Liver (tissue), 9 donors: ENCODE results near the gene ZC3H12D. TPM values are rescaled to one million over a fixed set of nuclear protein-coding genes. Genes with fewer than 3 reads are reported as not detected.

Experiments used
- DNase-seq: peaks from one replicate; pipeline ENCODE4 v3.0.0-alpha.2; 2017; ENCODE audit warnings: low spot score
- H3K27ac ChIP-seq, 2 donors: one replicate each; pipeline ENCODE4 v1.7.0; 2013; ENCODE audit warnings: inconsistent platforms in 2 of 2, low read length in 2 of 2, control low read depth in 1 of 2, low read depth in 1 of 2, mild to moderate bottlenecking in 1 of 2
- H3K27me3 ChIP-seq, 4 donors: one replicate each; pipeline versions ENCODE4 v1.6.1 to v1.7.0; 2013; ENCODE audit warnings: low read length in 3 of 4, inconsistent platforms in 1 of 4, mild to moderate bottlenecking in 1 of 4, moderate library complexity in 1 of 4; ENCODE audit not compliant: control insufficient read depth in 4 of 4, insufficient read depth in 4 of 4
- H3K36me3 ChIP-seq, 4 donors: one replicate each; pipeline versions ENCODE4 v1.6.1 to v1.7.0; 2013; ENCODE audit warnings: low read length in 3 of 4, mild to moderate bottlenecking in 3 of 4, low read depth in 1 of 4, moderate library complexity in 1 of 4; ENCODE audit not compliant: control insufficient read depth in 4 of 4, insufficient read depth in 3 of 4
- H3K4me1 ChIP-seq, 4 donors: one replicate each; pipeline versions ENCODE4 v1.6.1 to v1.7.0; 2013; ENCODE audit warnings: low read length in 3 of 4, mild to moderate bottlenecking in 3 of 4, moderate library complexity in 1 of 4; ENCODE audit not compliant: control insufficient read depth in 4 of 4, insufficient read depth in 4 of 4
- H3K4me3 ChIP-seq, 3 donors: one replicate each; pipeline versions ENCODE4 v1.6.1 to v1.7.0; 2013; ENCODE audit warnings: low read length in 3 of 3, control low read depth in 1 of 3, low read depth in 1 of 3, mild to moderate bottlenecking in 1 of 3
- H3K9ac ChIP-seq, 2 donors: one replicate each; pipeline ENCODE4 v1.7.0; 2013; ENCODE audit warnings: low read length in 2 of 2, mild to moderate bottlenecking in 2 of 2, moderate library complexity in 2 of 2, control low read depth in 1 of 2, low read depth in 1 of 2
- H3K9me3 ChIP-seq, 4 donors: one replicate each; pipeline versions ENCODE4 v1.6.1 to v1.7.0; 2013; ENCODE audit warnings: low read length in 3 of 4; ENCODE audit not compliant: control insufficient read depth in 4 of 4
- ATF3 ChIP-seq: IDR thresholded peaks from 2 replicates; pipeline ENCODE4 v1.6.1; 2016; ENCODE audit warnings: antibody characterized with exemption
- CTCF ChIP-seq: fragments of 150-350 bp; IDR thresholded peaks from 2 replicates; pipeline ENCODE4 v1.5.1; 2017; ENCODE audit warnings: improper control_type of control experiment, low read depth, low read length; ENCODE audit not compliant: missing input control
- EGR1 ChIP-seq, 2 donors: IDR thresholded peaks; 2 replicates each; pipeline ENCODE4 v1.6.1; 2016 to 2018; ENCODE audit warnings: antibody characterized with exemption in 2 of 2, low read depth in 2 of 2
- FOXA1 ChIP-seq: IDR thresholded peaks from 2 replicates; pipeline ENCODE4 v1.6.1; 2016; ENCODE audit warnings: antibody characterized with exemption
- FOXA2 ChIP-seq: IDR thresholded peaks from 2 replicates; pipeline ENCODE4 v1.6.1; 2016; ENCODE audit warnings: antibody characterized with exemption
- GABPA ChIP-seq, 2 donors: IDR thresholded peaks in 1 of 2; conservative IDR thresholded peaks in 1 of 2; 2 replicates each; pipeline ENCODE4 v1.6.1; 2016; ENCODE audit warnings: antibody characterized with exemption in 2 of 2, mild to moderate bottlenecking in 1 of 2, moderate library complexity in 1 of 2
- HNF4A ChIP-seq, 2 donors: conservative IDR thresholded peaks; 2 replicates each; pipeline ENCODE4 v1.6.1; 2016; ENCODE audit warnings: antibody characterized with exemption in 2 of 2, mild to moderate bottlenecking in 2 of 2
- HNF4G ChIP-seq: IDR thresholded peaks from 2 replicates; pipeline ENCODE4 v1.6.1; 2016; ENCODE audit warnings: antibody characterized with exemption
- JUND ChIP-seq, 2 donors: IDR thresholded peaks; 2 replicates each; pipeline ENCODE4 v1.6.1; 2016; ENCODE audit warnings: antibody characterized with exemption in 2 of 2
- MAX ChIP-seq: IDR thresholded peaks from 2 replicates; pipeline ENCODE4 v1.6.1; 2016; ENCODE audit warnings: antibody characterized with exemption
- NR2F2 ChIP-seq: IDR thresholded peaks from 2 replicates; pipeline ENCODE4 v1.6.1; 2016; ENCODE audit warnings: antibody characterized with exemption
- RAD21 ChIP-seq, 2 donors: IDR thresholded peaks; 2 replicates each; pipeline ENCODE4 v1.6.1; 2016; ENCODE audit warnings: antibody characterized with exemption in 2 of 2, mild to moderate bottlenecking in 2 of 2
- REST ChIP-seq: IDR thresholded peaks from 2 replicates; pipeline ENCODE4 v1.6.1; 2016; ENCODE audit warnings: antibody characterized with exemption, mild to moderate bottlenecking
- RXRA ChIP-seq, 2 donors: IDR thresholded peaks; 2 replicates each; pipeline ENCODE4 v1.6.1; 2017 to 2018; ENCODE audit warnings: antibody characterized with exemption in 2 of 2, mild to moderate bottlenecking in 1 of 2
- SP1 ChIP-seq: IDR thresholded peaks from 2 replicates; pipeline ENCODE4 v1.6.1; 2018; ENCODE audit warnings: antibody characterized with exemption, mild to moderate bottlenecking
- TAF1 ChIP-seq: conservative IDR thresholded peaks from 2 replicates; pipeline ENCODE4 v1.6.1; 2016; ENCODE audit warnings: antibody characterized with exemption, mild to moderate bottlenecking
- YY1 ChIP-seq: IDR thresholded peaks from 2 replicates; pipeline ENCODE4 v1.6.1; 2016; ENCODE audit warnings: antibody characterized with exemption, mild to moderate bottlenecking
- ZBTB33 ChIP-seq: IDR thresholded peaks from 2 replicates; pipeline ENCODE4 v1.6.1; 2016; ENCODE audit warnings: antibody characterized with exemption
- WGBS: extraction: QIAGEN DNeasy Blood & Tissue Kit; methylation state at CpG from one replicate; pipeline ENCODE4 v1.1.7; 2013; 5-methylcytosine and 5-hydroxymethylcytosine counted together
- polyA plus RNA-seq, 2 donors: library from polyadenylated mRNA; stranded (reverse) in 1 of 2; unstranded in 1 of 2; fragments of 200-250 nt in 1 of 2; fragments of >200 nt in 1 of 2; fragmentation: Nextera tagmentation in 1 of 2; extraction: Ambion mirVana in 1 of 2; gene quantifications; one replicate each; pipeline versions ENCODE4 v1.2.1 to v1.2.3, GENCODE V29; 2013 to 2015
- total RNA-seq, 2 donors: library from RNA; depleted of rRNA; stranded (reverse); fragments of >200 nt; gene quantifications; one replicate each; pipeline ENCODE4 v1.2.3, GENCODE V29; 2014
- donor health status: healthy.
- donor health status: healthy.
- donor health status: healthy.
- donor health status: healthy.
- donor health status: healthy.

ZC3H12D gene
- total and polyA plus RNA-seq, 4 donors: 0.07 to 1.4 (median 0.84) TPM

GRCh38 chr6:149429427-149430360 is 55.1 kb downstream of the ZC3H12D start:
- no peaks in the 10 kb centered on the region for H3K9me3 ChIP-seq
- H3K36me3 ChIP-seq: no peaks in the 10 kb centered on the region
- no peaks in the 10 kb centered on the region for H3K27me3 ChIP-seq
- no peak for DNase-seq
- no peak overlapping the region for H3K9ac ChIP-seq
- H3K4me1 ChIP-seq: peaks cover 0 to 7% (median under 1%) of the 10 kb centered on the region in 4 donors
- 88% methylated on average over 26 of the region's 26 CpGs for WGBS
- no peak overlapping the region for H3K4me3 ChIP-seq
- no peak for TF ChIP-seq GABPA (IDR thresholded peaks at IDR 0.05 in 1 of 2, conservative IDR thresholded peaks at IDR 0.05 in 1 of 2)
- no peak for TF ChIP-seq MAX
- no peak for TF ChIP-seq NR2F2
- TF ChIP-seq RAD21 (IDR thresholded peaks at IDR 0.05): no peak
- no peak for TF ChIP-seq ATF3
- no peak overlapping the region for H3K27ac ChIP-seq

- Histone ChIP-seq H3K4me3 (no peak overlapping the region), H3K4me1 (peaks cover 0 to 13% (median 3%) of the 10 kb centered on the region in 4 donors), H3K9me3 (no peaks in the 10 kb centered on the region), H3K36me3 (no peaks in the 10 kb centered on the region), H3K27me3 (no peaks in the 10 kb centered on the region), H3K27ac (no peak overlapping the region), H3K9ac (no peak overlapping the region)
- DNase-seq: no peak
- no peak for TF ChIP-seq JUND (IDR thresholded peaks at IDR 0.05)
- TF ChIP-seq FOXA1: no peak
- no peak for TF ChIP-seq MAX
- no peak for TF ChIP-seq RAD21 (IDR thresholded peaks at IDR 0.05)
- no peak for TF ChIP-seq ZBTB33
- TF ChIP-seq RXRA (IDR thresholded peaks at IDR 0.05): no peak
- TF ChIP-seq NR2F2: no peak
- no peak for TF ChIP-seq YY1
- TF ChIP-seq REST: no peak
- no peak for TF ChIP-seq FOXA2
- TF ChIP-seq TAF1: no peak
- no peak for TF ChIP-seq CTCF
- TF ChIP-seq ATF3: no peak
- no peak for TF ChIP-seq HNF4A (conservative IDR thresholded peaks at IDR 0.05)
- no peak for TF ChIP-seq GABPA (IDR thresholded peaks at IDR 0.05 in 1 of 2, conservative IDR thresholded peaks at IDR 0.05 in 1 of 2)
- TF ChIP-seq SP1: no peak
- TF ChIP-seq HNF4G: no peak
- TF ChIP-seq EGR1 (IDR thresholded peaks at IDR 0.05; ENCODE audit: low read depth in 2 of 2): no peak
- whole genome bisulfite sequencing: 97% methylated on average over 4 of the region's 4 CpGs
Measured at GRCh38 chr6:149428606-149429005, 56.2 kb downstream of the ZC3H12D start.
